Pancreas (tissue), 10 donors: ENCODE results near the gene PLA2G3. TPM values are rescaled to one million over a fixed set of nuclear protein-coding genes. Genes with fewer than 3 reads are reported as not detected.
A peak's percentile ranks its signal among the peaks of the same experiment; 100 is the strongest.

ENCODE experiments used
- ATAC-seq, 4 donors: fragments of 200-7000 bp; cut with Tn5 transposase; one replicate each; pipeline versions ENCODE4 v1.8.0 to v1.9.1; 2020; ENCODE audit warnings: mild to moderate bottlenecking in 4 of 4, moderate library complexity in 4 of 4
- DNase-seq, 6 donors: peaks; one replicate each; pipeline ENCODE4 v3.0.0-alpha.2; 2020
- FAIRE-seq: peaks from 2 replicates; lab custom pipeline; 2012; peaks lifted over from hg19 to GRCh38; lab: Jason Lieb, UNC
- H3K27ac ChIP-seq, 4 donors: fragments of 200-600 bp; sonication (generic); 1 replicate in 3 of 4; 2 replicates in 1 of 4; pipeline versions ENCODE4 v1.5.0 to v1.8.0; 2020
- H3K27me3 ChIP-seq, 4 donors: fragments of 200-600 bp; one replicate each; pipeline ENCODE4 v1.8.0; 2021
- H3K36me3 ChIP-seq, 3 donors: fragments of 200-600 bp; sonication (generic) in 1 of 3; one replicate each; pipeline versions ENCODE4 v1.5.0 to v1.8.0; 2020 to 2021
- H3K4me1 ChIP-seq, 3 donors: fragments of 200-600 bp; one replicate each; pipeline ENCODE4 v1.8.0; 2021
- H3K4me3 ChIP-seq, 4 donors: fragments of 200-600 bp; sonication (generic) in 2 of 4; one replicate each; pipeline versions ENCODE4 v1.5.0 to v1.8.0; 2020 to 2021
- H3K9me3 ChIP-seq, 4 donors: fragments of 200-600 bp; one replicate each; pipeline ENCODE4 v1.8.0; 2021
- CTCF ChIP-seq, 4 donors: fragments of 200-600 bp; sonication (generic) in 3 of 4; IDR thresholded peaks; one replicate each; pipeline versions ENCODE4 v1.5.0 to v1.8.0; 2021; ENCODE audit warnings: antibody characterized with exemption in 4 of 4
- WGBS, 2 donors: extraction: QIAGEN DNeasy Blood & Tissue Kit; methylation state at CpG; one replicate each; pipeline ENCODE4 v1.1.7; 2013; 5-methylcytosine and 5-hydroxymethylcytosine counted together
- intact Hi-C, 3 donors: fragments of 100-400 bp; cut with DNase I; formaldehyde crosslinking; loops; one replicate each; pipeline versions ENCODE4 v1.11.1 to v1.14.2; 2022
- polyA plus RNA-seq, 2 donors: library from polyadenylated mRNA; stranded (reverse); fragments of 200-250 nt; gene quantifications; one replicate each; pipeline ENCODE4 v1.2.3, GENCODE V29; 2013
- total RNA-seq, 6 donors: library from RNA; stranded (reverse); fragmentation: NEBNext Ultra II Directional in 4 of 6; extraction: Animal tissue kit (Norgen Biotek cat#: 25700) in 4 of 6; gene quantifications; one replicate each; pipeline versions ENCODE4 v1.2.1 to v1.2.4, GENCODE V29; 2021 to 2023
- donor health status: healthy with polysubstance abuse.
- donor health status: DM: no; HTN: no; CAD: no; lungs with moderate emphysema.
- donor health status: DM: no; HTN: no; CAD: no.
- donor health status: control.
- donor health status: control.
- donor health status: Bipolar disorder and iron deficiency.
- donor health status: DM: yes; HTN: yes; CAD: no.
- donor health status: DM: no; HTN: no; CAD: no.
- donor health status: DM: no; HTN: no; CAD: no.
- donor health status: DM: yes; HTN: yes; CAD: no.

Gene PLA2G3
- total and polyA plus RNA-seq, 8 donors, result 0.02 TPM; not detected in 7

DNA sequence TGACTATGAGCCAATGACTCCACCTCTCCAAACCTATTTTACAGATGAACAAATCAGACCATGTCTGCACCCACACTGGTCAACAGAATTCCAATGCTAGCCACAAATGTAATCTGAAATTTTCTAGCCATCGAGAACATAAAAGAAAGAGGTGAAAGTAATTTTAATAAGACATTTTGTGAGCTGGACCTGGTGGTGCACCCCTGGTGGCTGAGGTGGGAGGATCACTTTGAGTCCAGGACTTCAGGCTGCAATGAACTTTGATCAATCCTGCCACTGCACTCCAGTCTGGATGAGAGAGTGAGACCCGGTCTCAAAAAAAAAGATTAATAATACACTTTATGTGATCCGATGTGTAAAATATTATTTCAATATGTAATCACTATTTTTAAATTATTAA, 10.3 kb upstream of the PLA2G3 start:
- Histone ChIP-seq H3K4me3 (no peak overlapping the region), H3K36me3 (no peaks in the 10 kb centered on the region), H3K27me3 (no peaks in the 10 kb centered on the region), H3K27ac (no peak overlapping the region), H3K9me3 (no peaks in the 10 kb centered on the region), H3K4me1 (peaks cover 0 to 2% (median 0%) of the 10 kb centered on the region in 3 donors)
- FAIRE-seq (no peak), DNase-seq (no peak), ATAC-seq (no peak)
- peak in 2 of 4 donors; percentile 8 to 15 for TF ChIP-seq CTCF (IDR thresholded peaks at IDR 0.05)
- 32 to 38% methylated on average over 3 of the region's 3 CpGs for WGBS, 2 donors
- intact Hi-C loops, result loop anchor here in 1 of 3 donors (10.0 kb wide), 1 partner anchor 206 kb away; no protein-coding TSS in a partner anchor

- H3K27me3 ChIP-seq, result no peaks in the 10 kb centered on the region
- TF ChIP-seq CTCF (IDR thresholded peaks at IDR 0.05), result peak; percentile 67 to 80 (median 75)
- H3K4me1 ChIP-seq, result peaks cover 0 to 2% (median 0%) of the 10 kb centered on the region in 3 donors
- H3K27ac ChIP-seq, result peak overlapping the region in 1 of 4 donors; percentile 22
- peak in 5 of 6 donors; percentile 65 to 84 (median 70) for DNase-seq
- H3K36me3 ChIP-seq, result no peaks in the 10 kb centered on the region
- WGBS, 2 donors, result 6 to 10% methylated on average over 5 of the region's 5 CpGs
- intact Hi-C loops, result loop anchor here in 1 of 3 donors (5.0 kb wide), 1 partner anchor 42 kb away; the partner anchor contains the start of gene SELENOM
- FAIRE-seq, result no peak
- no peak overlapping the region for H3K4me3 ChIP-seq
- no peaks in the 10 kb centered on the region for H3K9me3 ChIP-seq
- peak; percentile 93 to 100 (median 98) for ATAC-seq
Measured at GRCh38 chr22:31148953-31149627, 8.8 kb upstream of the PLA2G3 start.

- peak overlapping the region in 1 of 4 donors; percentile 22 for H3K27ac ChIP-seq
- H3K9me3 ChIP-seq, result no peaks in the 10 kb centered on the region
- intact Hi-C loops, result loop anchor here in 1 of 3 donors (5.0 kb wide), 1 partner anchor 41 kb away; the partner anchor contains the start of gene SELENOM
- WGBS, 2 donors, result 87 to 88% methylated on average over 1 of the region's 1 CpG
- no peaks in the 10 kb centered on the region for H3K36me3 ChIP-seq
- FAIRE-seq (no peak), DNase-seq (no peak), ATAC-seq (peak; percentile 3 to 44 (median 28))
- H3K4me1 ChIP-seq, result peaks cover 0 to 2% (median 0%) of the 10 kb centered on the region in 3 donors
- H3K27me3 ChIP-seq, result no peaks in the 10 kb centered on the region
- TF ChIP-seq CTCF (IDR thresholded peaks at IDR 0.05), result no peak
- H3K4me3 ChIP-seq, result no peak overlapping the region
Measured at GRCh38 chr22:31148488-31148887, 8.2 kb upstream of the PLA2G3 start.

DNA sequence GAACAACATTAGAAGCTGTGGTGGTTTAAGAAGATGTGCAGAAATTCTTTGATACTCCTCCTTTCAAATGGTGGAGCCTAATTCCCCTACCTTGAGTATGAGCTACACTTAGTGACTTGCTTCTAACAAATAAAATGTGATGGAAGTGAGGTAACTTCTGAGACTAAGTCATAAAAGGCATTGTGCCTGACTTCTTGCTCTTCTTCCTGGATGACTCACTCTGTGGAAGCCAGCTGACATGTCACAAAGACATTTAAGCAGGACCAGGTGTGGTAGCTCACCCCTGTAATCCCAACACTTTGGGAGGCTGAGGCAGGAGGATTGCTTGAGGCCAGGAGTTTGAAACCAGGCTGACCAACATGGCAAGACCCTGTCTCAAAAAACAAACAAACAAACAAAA, 3.9 kb upstream of the PLA2G3 start:
- H3K9me3 ChIP-seq, result no peaks in the 10 kb centered on the region
- FAIRE-seq, result no peak
- no peak overlapping the region for H3K27ac ChIP-seq
- intact Hi-C loops, result no loop called here
- no peak overlapping the region for H3K4me3 ChIP-seq
- H3K36me3 ChIP-seq, result no peaks in the 10 kb centered on the region
- no peak for ATAC-seq
- no peak for DNase-seq
- peaks cover 0 to 2% (median 0%) of the 10 kb centered on the region in 3 donors for H3K4me1 ChIP-seq
- H3K27me3 ChIP-seq, result no peaks in the 10 kb centered on the region
- TF ChIP-seq CTCF (IDR thresholded peaks at IDR 0.05), result no peak

DNA sequence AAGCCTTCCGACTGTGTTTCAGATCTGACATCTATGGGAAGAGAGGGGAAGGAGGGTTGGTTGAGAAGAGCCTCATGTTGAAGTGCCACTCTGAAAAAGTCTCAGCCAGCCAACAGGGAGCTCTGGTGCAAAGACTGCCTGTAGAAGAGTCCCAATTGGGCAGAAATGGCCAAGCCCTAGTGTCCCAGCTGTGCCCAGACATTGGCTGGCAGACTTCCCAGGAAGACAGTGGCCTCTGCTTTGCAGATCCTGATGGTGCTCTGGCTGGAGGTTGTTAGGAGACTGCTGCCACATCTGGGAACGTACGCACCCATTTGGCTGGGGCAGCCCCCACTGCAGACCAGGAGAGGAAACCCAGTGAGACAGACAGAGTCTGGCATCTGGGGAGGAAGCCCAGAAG, 3.2 kb upstream of the PLA2G3 start:
- FAIRE-seq (no peak), ATAC-seq (no peak), DNase-seq (peak in 1 of 6 donors; percentile 35)
- intact Hi-C loops, result no loop called here
- Histone ChIP-seq H3K36me3 (no peaks in the 10 kb centered on the region), H3K9me3 (no peaks in the 10 kb centered on the region), H3K4me1 (no peaks in the 10 kb centered on the region), H3K27ac (no peak overlapping the region), H3K4me3 (no peak overlapping the region), H3K27me3 (no peaks in the 10 kb centered on the region)
- TF ChIP-seq CTCF (IDR thresholded peaks at IDR 0.05), result no peak
- WGBS, 2 donors, result 86 to 91% methylated on average over 3 of the region's 3 CpGs
